GM21737 (cell line): Measurements from ENCODE around the gene AHRR.

ENCODE experiments used
- ATAC-seq: cut with Tn5 transposase; IDR thresholded peaks from one replicate; pipeline ENCODE4 v1.9.1; 2021; ENCODE audit warnings: mild to moderate bottlenecking, moderate library complexity; ENCODE audit not compliant: unreplicated experiment

The AHRR gene

DNA sequence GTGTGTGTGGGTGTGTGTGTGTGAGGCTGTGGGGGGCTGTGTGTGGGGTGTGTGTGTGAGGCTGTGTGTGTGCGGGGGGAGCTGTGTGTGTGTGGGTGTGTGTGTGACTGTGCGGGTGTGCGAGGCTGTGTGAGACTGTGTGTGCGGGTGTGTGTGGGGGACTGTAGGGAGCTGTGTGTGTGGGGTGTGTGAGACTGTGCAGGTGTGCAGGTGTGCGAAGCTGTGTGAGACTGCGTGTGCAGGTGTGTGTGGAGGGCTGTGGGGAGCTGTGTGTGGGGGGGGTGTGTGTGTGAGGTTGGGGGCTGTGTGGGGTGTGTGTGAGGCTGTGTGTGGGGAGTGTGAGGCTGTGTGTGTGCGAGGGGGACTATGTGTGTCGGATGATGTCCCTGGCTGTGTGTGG lies 23.2 kb downstream of the AHRR start:
- ATAC-seq: no peak

DNA sequence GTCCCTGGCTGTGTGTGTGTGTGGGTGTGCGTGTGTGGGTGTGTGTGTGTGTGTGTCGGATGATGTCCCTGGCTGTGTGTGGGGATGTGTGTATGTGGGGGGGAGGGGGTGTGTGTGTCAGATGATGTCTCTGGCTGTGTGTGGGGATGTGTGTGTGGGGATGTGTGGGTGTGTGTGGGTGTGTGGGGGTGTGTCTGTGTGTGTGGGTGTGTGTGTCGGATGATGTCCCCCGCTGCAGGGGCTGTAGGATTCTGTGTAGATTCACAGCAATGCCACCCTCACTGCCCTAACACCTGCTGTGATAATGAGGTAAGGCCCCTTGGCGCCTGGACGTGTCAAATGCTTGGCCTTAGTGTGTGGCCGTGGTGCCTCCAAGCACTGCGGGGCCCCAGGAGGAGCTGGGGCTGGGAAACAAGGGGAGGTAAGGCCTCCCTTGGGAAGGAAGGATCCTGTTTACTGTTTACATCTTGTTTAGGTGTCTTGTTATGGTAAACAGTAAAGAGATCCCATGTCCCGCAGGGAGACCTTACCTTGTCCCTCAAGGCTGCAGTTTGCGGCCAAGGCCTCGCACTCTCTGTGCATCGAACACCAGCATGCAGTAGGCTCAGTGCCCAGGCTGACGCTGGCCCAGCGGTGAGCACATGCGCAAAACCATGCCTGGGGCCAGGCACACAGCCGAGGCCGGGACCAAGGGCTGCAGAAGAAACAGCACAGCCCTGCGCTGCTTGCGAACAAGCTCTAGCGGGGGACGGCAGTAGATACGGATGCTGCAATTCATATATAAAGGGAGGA lies 24.1 kb downstream of the AHRR start:
- no peak for ATAC-seq

DNA sequence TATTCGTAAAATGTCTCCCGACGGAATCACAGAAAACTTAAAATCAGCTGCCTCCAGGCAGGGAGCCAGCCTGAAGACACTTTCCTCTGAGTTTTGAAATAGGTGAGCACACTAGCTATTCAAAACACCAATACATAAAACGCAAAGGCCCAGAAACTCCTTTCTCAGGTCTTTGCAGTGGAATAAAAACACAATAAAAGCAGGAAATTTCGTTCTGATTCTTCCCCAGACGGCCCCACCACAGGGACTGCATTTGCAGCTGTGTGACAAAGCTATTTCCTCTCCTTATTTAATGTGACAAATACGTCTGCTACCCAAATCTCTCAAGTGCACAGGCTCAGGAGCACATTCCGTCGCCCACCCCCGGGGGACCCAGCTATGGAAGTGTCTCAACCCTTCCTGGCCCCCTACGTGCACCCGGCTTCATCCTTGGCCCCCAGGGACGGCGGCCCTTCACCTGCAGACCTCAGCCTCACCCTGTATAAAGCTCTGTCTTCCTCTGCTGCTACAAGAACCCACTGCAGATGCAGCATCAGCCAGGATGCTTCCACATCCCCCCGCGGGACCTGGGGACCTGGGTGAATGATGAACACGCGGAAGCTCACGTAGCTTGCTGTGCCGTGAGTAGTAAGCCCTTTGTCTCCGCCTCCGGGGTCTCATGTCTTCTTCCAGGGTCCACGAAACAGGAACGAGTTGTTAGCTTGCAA lies 24.9 kb downstream of the AHRR start:
- no peak for ATAC-seq

DNA sequence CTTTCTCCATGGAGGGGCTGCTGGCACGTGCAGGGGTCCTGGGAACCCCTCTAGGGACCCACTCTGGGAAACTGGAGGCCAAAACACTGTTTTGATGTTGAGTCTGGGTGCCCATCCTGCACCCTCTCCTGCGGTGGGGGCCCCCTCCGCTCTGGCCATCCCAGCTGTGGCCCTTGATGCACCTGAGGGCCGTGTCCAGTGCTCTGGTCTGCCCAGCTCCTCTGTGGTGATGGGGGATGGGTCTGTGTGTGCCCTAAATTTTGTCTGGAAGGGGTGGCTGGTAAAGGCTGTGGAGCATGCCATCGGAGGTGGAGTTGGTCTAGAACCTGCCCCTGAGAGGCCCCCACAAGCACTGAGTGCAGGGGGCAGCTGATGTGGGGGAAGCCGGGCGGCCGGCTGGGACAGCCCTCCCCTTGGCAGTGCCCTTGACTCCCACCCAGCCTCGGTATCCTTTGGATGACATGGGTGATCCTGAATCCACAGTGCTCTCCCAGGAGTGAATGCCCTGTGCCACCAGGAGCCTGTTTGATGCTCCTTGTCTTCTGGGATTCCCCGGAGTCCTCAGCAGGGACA lies 26.3 kb downstream of the AHRR start:
- no peak for ATAC-seq

DNA sequence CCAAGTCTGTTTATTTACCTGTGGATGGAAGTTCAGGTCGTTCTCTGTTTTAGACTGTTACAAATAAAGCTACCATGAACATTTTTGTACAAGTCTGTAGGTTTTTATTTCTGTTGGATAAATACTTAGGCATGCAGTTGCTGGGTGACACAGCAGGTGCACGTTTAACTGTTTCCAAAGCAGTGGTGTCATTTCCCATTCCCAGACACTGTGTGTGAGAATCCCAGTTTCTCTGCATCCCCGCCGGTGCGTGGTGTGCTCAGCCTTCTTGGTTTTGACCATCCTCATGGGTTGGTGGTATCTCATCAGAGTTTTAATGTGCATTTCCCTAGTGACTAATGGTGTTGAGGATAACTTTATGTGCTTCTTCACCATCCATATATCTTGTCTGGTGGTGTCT lies 27.2 kb downstream of the AHRR start:
- no peak for ATAC-seq

DNA sequence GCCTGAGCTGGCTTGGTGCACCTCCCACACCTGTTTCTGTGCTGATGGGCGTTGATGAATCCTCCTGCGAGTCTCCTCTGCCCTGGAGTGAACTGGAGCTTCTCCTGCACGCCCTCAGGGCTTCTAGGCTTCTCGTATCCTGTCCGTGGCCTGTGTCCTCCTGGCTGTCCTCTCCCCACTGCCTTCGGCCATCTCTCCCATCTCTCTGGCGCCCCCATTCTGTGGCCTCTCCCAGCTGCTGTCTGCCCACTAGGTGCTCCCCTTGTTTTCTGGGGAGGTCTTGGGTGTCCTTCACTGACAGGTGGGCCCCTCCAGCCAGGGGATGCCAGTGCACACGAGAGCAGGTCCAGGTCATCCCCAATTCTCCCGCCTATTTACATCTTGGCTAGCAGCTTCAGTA lies 28.8 kb downstream of the AHRR start:
- no peak for ATAC-seq

DNA sequence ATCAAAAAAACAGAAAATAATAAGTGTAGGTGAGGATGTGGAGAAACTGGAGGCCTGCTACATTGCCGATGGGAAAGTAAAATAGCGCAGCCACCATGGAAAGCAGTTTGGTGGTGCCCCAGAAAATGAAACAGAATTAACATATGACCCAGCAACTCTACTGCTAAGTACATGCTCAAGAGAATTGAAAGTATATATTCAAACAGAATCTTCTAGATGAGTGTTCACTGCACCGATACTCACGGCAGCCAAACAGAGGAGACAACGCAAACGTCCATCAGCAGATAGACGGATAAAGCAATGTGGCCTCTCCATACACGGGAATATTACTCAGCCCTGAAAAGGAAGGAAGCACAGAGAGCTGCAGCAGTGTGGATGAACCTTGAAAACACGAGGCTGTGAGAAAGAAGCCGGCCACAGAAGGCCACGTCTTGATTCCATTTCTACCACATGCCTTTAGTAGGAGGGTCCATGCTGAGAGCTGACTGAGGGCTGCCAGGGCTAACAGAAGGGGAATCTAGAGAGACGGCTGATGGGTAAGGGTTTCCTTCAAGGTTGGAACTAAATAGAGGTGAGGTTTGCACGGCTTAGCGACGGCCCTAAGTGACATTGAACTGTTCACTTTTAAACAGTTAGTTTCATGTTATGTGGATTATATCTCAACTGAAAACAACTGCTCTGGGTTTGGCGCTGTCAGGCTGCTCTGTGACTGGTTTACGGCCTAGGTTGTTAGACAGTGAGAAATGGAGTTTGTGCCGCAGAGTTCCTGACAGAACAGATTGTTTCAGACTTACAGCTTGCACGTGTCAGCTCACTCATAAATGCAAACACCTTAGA lies 29.8 kb downstream of the AHRR start:
- no peak for ATAC-seq

DNA sequence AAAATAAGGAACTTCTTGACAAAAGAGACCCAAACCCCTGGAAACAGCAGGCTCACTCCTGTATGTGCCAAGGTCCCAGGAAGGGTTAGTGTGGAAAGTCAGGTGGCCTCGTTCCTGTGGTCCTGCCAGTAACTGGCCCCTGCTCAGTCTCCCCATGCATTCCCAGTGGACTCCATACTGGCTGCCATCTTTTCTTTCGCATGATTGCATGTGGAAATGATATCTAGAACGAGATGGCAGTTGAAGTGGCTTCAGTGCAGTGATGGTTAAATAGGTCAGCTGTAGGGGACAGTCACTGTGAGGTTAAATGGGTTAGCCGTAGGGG lies 30.4 kb downstream of the AHRR start:
- no peak for ATAC-seq

DNA sequence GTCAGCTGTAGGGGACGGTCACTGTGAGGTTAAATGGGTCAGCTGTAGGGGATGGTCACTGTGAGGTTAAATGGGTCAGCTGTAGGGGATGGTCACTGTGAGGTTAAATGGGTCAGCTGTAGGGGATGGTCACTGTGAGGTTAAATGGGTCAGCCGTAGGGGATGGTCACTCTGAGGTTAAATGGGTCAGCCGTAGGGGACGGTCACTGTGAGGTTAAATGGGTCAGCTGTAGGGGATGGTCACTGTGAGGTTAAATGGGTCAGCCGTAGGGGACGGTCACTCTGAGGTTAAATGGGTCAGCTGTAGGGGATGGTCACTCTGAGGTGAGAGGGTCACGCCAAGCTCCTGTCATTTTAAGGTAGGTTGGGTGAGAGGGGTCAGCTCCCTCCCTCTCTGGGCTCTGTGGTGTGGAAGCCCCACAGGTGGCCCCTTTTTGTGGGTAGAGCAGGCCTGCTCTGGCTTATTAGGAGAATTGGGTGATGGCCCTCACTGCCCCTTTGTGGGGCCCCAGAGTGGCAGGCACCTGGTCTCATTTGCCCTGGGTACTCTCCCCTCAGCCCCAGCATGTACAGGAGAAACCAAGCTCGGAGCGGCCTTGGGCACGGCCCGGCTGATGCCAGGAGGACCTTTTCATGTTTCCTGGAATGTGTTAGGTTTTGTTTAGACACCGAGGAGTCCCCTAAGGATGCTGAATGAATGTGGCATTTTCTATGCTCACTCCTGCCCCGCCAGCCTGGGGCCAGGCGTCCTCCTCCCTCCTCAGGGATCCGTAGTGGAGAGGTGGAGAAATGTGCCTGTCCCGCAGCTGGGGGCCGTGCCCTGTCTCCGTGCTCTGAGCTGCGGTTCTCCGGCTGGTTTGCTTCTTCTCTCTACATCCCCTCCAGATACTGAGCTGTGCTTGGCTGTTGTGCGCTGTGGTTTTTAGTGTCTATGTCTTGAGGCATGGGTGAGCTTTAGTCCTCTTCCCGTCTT lies 31.4 kb downstream of the AHRR start:
- no peak for ATAC-seq

DNA sequence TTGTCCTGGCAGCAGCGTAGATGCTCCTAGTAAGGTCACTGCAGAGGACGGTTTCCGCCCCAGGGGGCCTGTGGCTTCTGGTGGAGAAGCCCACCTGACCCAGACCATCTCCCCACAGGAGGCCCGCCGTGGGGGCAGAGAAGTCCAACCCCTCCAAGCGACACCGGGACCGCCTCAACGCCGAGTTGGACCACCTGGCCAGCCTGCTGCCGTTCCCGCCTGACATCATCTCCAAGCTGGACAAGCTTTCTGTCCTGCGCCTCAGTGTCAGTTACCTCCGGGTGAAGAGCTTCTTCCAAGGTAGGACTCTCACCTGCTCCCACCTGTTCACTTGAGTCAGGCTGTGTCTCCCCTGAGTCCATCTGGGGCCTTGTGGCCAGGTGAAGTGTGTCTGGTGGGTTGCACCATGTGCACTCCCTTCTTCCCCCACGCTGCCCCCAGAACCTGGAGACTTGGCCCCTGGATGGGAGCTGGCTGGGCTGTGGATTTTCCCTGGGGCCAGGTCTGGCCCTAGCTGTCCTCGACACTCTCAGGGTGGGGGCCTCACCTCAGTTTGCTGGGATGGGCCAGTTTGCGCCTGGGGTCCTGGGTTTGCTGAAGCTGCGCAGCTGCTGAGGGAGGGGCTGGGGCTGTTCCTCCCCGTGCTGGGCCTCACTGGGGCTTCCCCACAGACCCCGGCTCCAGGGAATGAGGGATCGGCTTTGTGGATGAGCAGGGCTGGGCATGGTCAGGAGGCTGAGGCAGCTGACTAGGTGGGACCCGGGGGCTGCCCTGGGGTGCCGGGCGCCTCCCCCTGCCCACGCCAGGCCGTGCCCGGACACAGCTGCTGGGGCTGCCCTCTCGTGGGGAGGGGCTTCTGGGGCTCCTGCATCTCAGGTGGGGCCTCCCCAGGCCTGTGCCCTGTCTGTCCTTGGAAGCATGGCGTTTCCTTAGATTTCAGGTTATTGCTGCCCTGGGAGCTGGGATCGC lies 32.4 kb downstream of the AHRR start:
- ATAC-seq: no peak

DNA sequence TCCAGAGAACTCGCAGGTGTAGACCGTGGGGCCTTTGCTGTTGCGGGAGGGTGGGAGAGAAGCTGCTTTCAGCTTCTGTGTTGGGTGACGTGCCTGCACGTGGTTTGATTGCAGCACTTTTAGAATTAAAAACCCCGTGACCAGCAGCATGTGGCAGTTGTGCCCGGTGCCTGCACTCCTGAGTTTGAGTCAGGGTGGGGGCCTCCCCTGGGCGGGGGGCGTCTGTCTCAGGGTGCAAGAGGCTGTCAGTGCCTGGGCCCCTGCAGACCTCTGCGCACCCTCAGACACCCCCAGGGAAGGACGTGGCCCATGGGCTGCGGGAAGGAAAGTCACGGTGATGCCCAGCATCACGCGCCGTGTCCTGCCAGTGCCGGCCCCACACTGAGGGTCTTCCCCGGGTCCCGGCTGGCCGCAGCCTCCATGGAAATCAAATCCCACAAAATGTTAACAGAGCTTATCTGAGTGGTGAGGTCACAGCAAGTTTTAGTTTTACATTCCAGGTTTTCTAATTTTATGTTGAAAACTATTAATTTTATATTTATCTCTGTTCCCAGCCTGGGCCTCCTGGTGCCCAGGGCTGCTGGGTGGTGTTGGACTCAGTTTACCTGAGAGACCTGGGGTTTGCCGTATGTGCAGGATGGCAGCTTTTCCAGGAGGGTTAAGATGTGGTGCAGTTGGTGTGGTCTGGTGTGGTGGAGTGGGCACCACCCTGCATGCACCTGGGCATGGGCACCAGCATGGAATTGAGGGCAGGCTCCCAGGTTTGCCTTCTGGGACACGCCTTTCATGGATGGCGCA lies 33.3 kb downstream of the AHRR start:
- no peak for ATAC-seq

DNA sequence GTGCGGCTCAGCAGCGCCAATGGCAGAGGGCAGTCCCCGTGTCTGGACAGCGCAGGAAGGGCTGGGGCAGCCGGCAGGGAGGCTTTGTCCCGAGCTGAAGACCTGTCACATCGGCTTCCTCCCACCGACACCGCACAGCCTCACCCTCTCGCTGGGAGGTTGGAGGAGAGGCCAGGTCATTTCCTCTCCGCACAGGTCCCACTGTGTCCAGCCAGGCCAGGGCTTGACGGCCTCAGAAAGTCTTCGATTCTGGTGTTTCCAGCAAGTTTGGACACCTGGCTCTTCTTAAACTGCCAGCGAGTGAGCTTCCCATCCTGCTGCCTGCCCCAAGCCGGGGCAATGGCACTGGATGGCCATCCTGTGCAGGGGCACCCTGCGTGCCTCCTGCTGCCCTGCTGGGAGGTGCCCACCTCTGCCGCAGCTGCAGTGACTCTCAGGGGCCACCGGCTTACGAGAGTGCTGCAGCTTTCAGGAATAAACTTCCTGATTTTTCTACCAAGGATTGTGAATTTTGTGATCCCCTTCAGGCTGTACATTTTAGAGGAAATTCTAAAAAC lies 33.9 kb downstream of the AHRR start:
- ATAC-seq: no peak

DNA sequence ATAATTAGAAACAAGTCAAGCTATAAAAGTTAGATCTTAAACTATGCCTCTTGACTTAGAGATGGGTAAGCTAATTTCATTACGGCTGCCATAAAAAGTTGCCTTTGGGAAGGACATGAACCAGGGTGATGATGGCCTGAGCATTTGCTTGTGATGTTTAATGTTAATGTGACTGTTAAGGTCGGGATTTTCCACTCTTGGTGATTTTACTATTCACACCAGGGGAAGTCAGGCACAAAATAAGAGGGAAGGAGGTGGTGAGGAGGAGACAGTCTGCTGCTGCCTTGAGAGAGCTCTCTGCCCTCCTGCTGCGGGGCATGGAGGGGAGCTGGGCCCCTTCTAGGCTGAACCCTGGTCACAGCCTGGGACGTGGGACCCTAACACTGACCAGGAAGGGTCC lies 34.4 kb downstream of the AHRR start:
- no peak for ATAC-seq

DNA sequence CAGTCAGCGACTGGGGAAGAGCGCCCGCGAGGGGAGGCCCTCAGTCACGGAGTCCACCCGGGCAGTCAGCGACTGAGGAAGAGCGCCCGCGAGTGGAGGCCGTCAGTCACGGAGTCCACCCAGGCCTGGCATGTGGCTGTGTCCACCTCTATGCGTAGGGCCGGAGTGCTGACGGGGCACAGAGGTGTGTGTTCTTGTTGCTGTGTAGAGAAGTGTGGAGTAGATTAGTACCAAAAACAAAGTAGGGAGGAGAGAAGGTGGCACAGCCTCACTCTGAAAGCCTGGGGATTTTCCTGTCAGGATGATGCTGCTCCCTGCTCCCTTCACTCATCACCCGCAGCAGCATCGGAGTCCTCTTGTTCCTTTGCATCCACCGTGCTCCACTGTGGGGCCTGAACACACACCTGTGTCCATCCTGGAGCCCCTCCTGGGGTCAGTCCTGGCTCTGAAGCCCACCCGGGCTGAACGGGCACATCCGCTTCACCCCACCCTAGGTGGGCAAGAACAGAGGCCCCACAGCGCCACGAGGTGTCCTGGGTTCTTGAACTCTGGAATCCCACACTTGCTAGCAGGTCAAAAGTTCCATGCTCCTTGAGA lies 37.9 kb downstream of the AHRR start:
- no peak for ATAC-seq

DNA sequence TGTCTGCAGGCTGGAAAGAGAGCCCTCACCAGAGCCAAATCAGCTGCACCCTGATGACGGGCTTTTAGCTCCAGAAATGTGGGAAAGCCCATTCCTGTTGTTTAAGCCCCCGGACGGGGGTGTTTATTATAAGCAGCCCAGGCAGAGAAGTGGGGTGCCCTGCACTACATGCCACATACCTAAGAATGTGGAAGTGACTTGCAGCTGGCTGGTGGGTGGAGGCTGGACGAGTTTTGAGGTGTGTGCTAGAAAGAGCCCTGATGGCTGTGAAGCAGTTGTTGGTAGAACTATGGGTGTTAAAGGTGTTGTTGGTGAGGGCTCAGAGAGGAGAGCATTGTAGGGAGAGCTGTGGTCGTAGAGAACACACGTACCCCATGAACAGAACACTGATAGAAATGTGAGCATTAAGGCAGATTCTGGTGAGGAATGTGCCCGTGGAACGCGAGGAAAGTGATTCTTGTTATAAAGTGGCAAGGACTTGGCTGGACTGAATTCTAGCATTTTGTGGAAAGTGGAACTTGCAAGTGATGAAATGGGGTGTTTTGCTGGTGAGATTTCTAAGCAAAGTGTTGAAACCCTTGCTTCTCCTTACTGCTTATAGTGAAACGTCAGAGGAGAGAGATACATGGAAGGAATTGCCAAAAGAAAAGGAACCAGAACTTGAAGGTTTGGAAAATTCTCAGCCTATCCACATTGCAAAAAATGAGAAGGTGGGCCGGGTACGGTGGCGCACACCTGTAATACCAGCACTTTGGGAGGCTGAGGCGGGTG lies 38.9 kb downstream of the AHRR start:
- no peak for ATAC-seq

DNA sequence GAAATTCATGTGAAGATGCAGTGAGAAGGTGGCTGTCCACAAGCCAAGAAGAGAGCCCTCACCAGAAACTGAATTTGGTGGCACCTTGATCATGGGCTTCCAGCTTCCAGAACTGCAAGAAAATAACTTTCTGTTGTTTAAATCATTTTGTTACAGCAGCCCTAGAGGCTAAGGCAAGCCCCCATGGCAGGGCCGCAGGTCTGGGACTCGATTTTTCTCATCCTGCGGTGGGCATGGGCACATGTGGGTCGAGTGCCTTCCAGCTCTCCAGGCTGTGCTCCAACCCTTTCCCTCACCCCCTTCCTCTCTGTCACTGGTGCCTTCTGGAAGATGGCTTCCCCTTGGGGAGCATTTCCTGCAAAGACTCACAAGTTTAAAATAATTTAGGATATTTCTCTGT lies 40.7 kb downstream of the AHRR start:
- ATAC-seq: no peak
